NCI-H1694 treated with DMSO at 0.1 percent for 48 hours (cell line): Measurements from ENCODE around the gene DSCAM.

Experiments used
- DNase-seq: peaks from one replicate; lab custom pipeline; 2025; lab: John Stamatoyannopoulos, UW

DSCAM gene

DNA sequence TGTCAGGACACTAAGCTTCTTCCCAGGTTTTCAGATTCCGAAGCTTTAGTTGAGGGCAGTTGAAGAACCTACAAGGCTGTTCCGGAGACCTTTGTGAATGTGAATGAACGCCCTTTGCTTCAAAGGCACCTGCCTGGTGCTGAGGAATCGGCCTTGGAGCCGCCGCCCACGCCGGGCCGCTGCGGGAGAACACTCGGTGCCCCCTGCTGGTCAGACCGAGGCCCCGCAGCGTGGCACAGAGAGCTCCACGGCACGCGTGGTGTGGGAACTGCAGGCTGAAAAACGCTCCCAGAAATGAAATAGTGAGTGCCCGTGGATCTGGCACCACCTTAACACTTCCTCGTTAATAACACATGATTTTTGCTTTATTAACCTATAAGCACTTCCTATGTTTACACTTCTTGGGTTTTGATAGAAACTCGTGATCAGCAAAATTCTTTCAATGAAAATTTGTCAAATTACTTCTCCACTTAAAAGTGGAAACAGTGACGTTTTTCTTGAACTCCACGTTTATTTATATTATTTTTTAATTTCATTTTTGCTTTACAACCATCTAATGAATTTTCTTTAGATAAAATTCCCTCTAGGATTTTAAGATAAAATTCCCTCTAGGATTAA lies 460.6 kb downstream of the DSCAM start:
- no peak for DNase-seq

DNA sequence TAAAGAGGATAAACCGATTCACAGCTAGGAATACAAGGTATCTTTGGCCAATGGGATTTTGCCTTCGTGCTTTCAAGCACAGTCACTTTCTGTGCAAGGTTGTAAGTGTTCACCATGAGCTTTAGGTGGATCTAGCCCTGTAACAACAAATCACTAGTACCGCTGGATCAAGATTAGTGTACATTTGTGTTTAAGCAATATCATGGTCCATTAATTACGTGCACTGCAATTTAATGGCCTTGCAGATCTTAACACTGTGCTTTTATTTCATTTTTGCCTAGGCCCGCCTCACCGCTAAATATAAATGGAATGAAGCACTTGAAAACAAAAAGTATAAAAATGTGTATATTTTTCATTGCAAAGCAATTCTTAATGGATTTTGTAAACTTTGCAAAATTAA lies 461.1 kb downstream of the DSCAM start:
- DNase-seq = no peak

DNA sequence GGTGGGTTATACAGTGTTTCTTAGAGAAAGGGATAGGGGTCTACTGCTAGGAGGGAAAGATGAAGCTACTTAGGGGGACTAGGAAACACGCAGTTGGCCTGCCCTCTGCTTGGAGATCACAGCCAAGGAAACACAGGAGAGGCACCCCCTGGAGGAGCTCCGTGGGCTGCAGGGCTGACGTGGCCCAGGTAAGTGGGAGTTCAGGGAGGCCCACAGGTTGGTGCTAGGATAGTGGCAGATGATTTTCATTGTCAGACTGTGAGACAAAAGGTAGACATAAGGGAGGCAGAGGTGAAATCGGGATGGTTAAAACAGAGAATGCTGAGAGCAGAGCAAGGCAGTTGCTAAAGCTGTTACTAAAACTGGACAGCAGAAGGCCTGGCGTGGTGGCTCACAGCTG lies 463.0 kb downstream of the DSCAM start:
- no peak for DNase-seq

DNA sequence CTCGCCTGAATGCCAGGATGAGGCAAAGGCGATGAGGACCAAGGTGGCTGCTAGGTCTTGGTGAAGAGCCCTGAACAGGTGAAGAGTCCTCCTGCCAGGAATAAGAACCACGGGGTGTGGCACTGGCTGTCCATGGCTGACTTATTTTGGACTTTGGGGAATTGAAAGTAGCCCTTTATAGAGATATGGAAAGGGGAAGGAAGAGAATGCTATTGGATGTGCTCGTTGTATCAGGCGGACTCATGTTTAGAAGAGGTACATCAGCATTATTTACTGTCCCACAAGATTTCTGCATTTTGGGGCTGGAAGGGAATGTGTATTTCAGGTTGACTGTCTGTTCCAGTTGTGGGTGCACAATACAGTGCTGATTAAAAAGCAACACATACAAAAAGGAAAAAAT lies 465.8 kb downstream of the DSCAM start:
- DNase-seq = no peak

DNA sequence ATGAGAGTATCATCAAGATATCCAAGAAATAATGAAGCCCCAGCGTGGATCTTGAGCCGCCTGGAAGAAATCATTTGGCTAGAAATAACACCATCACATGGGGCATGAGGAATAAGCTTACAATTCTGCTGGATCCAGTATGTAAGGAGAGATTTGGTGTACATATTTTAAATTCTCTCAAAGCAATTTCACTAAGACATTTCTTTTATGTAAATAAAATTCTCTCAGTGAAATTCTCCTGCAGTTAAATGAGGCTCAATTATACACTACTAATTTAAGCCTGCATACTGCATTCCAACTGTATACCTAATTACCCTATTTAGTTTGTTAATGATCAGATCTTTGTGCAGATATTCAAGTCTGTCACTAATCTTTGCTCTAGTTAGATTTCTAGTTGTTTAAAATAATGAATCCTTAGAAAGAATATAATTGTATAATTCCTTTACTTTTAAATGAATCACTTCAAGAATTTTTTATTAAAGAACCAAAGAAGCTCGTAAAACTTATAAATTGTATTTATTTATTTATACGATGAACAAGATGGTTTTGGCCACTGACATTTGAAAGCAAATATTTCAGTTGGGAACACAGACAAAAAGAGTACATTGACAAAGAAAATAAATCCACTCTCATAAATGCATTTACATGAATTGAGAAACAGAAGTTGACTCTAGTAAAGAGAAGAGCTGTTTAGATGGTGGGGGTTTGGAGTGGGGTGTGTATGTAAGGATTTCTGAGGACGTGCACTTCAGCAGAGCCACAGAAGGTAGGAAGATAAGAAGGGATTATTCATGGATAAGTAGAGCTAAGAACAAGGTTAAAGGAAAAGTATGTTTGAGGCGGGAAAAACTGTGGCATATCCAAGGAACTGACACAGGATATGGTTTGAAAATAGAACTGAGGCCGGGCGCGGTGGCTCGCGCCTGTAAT lies 466.8 kb downstream of the DSCAM start:
- DNase-seq = no peak

DNA sequence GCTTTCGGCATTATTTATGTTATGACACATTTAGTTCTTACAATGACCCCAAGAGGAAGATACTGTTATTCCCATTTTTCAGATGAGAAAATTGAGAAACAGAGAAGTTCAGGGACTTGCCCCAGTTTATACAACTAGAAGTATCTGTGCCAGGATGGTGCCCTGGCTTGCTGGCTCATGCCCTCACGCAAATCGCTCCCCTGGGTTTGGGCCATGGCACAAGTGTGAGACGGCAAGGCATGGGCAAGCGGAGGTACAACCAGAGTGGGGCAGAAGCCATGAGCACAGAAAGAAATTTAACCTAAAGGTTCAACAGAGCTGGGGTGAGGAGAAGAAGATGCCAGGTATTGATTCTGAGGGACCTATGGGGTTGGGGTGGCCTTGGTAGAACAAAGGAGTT lies 469.8 kb downstream of the DSCAM start:
- no peak for DNase-seq

DNA sequence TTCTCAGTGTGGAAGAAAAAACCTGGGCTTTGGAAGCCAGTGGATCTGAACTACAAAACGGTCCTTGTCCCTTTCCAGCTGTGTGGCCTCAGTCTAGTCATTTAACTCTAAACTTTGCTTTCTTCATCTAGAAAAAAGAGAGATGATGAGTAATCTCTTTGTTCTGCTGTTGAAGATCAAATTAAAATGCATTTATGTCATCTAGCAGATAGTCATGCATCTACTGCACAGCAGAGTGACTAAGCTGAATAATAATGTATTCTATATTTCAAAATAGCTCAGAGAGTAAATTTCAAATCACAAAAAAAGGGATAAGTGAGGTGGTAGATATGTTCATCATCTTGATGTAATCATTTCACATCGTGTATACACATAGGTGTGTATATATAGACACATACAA lies 473.2 kb downstream of the DSCAM start:
- DNase-seq = no peak

DNA sequence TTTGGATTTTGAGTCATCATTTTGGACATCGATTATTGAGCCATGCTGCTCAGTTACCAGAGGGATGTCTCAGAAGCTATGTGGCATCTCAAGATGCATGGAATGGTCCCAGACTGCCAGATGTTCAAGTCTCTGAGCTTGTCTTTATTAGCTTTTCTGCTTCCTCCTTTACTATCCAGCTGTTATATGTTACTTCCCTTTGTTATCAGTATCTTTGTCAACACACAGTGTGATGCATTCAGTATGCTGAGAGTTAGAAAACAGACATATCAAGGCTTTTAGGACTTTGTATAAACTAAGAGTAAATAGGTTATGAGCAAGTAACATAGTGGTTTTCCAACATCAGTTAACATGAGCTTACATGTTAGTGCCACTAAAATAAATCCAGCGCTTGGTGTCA lies 474.5 kb downstream of the DSCAM start:
- no peak for DNase-seq

DNA sequence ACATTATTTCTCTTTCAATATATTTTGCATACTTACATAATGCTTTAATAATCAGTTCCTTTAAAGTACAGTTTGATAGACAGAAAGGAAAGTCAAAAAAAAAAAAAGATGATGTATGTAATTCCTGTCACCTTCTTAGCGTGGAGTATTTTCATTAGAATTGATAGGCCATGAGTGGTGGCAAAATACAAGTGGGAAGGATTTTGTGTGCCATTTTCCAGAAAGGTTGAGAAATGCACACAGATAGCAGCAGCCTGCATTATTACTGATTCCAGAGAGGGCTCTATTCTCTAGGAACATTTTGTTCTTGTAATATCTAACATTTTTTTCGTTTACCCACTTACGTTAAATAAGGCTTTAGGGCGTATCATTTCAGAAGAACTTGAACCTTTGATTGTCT lies 475.6 kb downstream of the DSCAM start:
- no peak for DNase-seq

DNA sequence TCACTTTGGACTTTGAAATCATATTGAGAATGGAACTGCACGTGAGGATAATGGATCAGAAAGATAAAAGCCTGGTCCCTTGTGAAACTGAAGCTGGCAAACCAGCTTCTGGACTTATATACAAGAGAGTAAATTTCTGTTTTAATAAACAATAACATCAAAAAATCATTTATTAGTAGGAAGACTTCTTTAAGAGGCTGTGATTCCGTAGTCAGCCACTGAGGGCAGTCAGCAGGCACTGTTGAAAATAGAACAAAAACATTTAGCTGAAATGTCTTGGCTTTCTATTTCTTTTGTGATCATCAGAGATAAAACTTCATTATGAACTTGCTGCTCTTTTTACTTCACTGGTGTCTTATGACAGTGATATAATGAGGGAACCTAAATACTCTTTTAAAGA lies 490.3 kb downstream of the DSCAM start:
- DNase-seq = no peak

DNA sequence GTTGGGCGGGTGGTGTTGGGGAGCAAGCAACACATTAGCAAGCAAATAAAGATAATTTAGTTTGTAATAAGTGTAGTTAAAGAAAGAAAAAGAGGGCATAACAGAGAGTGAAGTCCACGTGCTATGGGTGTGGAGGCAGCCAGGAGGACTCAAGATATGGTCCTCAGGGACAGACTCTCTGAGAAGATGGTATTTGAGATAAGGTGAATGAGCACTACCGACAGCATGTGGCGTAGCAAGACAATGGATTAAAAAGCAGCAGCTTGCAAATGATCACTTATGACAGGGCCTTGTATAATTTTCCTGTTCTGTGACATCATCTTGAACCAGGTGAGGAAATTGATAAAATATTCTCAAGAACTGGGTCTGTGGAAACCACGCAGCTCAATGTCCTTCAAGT lies 491.9 kb downstream of the DSCAM start:
- DNase-seq = no peak

DNA sequence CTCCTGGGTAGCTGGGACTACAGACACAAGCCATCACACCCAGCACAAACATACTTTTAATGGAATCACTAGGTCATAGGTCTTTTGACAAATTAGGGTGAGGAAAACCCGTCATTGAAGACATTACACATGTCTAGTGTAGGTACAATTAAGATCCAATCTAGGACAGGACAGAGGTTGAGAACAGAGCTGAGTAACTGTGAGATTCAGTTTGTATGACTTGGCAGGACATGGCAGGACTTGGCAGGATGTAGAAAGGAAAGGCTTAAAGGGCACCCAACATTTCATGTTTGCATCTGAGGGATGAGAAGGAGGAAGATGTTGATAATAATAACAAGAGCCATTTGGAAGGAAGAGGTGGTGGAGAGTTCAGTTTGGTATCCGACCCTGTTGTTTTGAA lies 496.0 kb downstream of the DSCAM start:
- no peak for DNase-seq

DNA sequence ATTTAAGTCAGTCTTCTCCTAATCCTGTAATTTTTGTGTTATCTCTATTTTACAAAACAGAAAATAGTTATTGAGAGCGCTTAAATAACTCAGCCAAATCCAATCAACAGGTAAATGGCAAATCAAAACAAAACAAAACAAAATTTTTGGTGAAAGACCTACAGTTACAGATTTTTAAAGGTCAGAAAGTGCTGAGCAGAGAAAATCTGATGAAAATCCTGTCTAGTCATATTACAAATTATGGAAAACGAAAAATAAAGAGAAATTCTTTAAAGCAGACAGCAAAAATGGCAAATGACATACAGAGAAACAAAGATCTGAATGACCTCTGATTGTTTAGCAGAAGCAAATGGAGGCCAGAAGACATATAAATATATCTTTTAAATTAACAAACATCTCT lies 497.4 kb downstream of the DSCAM start:
- no peak for DNase-seq

DNA sequence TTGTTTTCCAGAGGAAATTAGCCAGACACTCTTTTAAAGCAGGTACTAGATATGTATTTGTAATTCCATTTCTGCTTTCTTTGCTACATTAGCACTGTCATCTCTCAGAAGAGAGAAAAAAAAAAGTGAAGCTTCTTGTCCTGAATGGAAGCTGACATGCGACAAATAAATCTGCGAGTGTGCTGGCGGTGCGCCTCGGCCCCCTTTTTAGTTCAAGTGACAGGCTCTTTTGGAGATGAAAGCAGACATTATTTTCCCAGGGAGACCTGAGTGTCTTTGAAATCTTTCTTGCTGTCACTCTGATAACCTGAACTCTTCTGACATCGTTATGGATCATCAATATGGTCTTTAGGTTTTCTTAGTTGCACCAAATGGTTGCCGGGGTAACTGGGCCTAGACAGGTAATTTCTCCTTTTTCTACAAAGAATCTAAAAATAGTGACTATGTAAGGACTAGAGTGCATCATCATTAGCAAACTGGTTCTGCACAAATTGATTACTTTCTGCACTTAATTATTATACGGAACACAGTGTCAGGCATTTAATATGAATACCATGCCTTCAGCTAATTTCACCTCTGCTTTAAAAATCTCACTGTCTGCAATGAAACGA lies 501.1 kb downstream of the DSCAM start:
- no peak for DNase-seq

DNA sequence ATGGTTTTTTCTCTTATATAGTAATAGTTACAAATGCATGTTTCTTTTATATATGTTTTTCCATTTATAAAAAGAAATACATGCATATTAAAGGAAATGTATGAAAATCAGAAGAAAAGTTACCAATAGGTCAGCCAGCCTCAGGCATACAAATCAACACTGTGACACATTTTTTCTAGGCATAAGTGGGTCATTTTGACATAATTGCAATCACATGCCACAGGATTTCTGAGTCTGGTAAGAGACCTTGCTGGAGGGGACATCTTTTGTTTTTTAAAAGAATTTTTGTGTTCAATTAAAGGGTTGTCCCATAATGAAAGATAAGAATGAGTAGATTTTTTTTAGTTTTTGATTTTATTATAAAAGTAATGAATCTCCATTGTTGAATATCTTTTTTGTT lies 506.6 kb downstream of the DSCAM start:
- no peak for DNase-seq

DNA sequence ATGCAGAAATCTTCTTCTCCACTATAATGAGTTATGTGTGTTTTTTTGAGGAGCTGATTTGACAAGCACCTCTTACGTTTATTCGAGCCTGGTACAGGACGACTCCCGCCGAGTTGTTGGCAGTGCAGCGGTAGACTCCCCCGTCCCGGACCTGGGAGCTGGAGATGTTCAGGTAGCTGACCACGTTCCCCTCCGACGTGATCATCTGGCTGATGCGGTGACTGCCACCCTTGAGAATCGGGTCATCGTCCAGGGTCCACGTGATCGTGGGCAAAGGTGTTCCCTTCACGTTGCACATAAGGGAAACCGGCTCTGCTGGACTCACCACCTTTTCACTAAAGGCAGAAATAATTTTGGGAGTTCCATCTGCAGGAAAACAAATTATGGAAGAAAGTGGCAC lies 507.9 kb downstream of the DSCAM start:
- no peak for DNase-seq

DNA sequence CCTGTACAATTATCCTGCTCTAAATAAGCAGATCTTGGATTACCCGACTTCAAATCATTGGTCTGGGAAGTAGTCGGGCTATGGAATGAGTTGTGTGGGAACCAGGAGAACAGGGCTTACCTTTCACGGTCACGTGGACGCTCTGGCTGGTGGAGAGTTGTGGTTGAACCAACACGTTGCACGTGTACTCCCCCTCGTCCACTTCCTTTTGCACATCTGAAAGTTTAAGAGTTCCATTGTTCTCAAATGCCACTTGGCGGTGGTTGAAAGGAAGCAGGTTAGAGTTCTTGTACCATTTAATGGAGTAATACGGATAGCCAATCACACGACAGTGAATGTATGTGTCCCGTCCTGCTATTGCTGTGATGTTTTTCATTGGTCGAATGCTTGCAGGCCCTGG lies 509.0 kb downstream of the DSCAM start:
- DNase-seq = no peak

DNA sequence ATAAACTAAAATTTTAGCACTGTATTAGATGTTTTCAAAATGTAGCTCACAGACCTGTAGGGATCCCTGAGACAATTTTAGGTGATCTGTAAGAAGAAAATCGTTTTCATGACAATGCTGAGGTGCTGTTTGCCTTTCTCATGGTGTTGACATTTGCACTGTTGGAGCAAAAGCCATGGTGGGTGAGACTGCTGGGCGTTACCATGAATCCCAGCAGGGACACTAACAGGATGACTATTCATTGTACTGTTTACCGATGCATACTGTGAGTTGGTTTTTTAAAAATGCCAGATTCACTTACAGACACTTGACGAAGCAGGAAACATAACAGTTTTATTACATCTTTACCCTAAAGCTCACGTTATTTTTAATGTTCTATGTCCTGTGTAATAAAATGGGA lies 511.3 kb downstream of the DSCAM start:
- no peak for DNase-seq

DNA sequence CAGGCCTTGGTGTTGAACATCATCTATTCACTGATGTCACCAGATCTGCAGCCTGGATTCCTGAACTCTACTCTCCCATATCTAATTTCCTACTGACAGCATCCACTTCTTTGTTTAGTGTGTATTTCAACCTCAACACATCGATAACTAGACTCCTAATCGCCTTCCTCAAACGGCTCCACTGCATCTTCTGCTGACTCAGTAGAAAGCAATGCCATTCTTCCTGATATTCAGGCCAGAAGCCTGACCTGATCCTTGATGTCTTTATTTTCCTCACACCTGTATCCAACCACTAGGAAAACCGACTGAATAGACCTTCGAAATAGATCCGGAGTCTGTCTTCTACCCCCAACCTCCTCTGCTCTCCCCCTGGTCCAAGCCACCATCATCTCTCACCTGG lies 512.8 kb downstream of the DSCAM start:
- DNase-seq = no peak

DNA sequence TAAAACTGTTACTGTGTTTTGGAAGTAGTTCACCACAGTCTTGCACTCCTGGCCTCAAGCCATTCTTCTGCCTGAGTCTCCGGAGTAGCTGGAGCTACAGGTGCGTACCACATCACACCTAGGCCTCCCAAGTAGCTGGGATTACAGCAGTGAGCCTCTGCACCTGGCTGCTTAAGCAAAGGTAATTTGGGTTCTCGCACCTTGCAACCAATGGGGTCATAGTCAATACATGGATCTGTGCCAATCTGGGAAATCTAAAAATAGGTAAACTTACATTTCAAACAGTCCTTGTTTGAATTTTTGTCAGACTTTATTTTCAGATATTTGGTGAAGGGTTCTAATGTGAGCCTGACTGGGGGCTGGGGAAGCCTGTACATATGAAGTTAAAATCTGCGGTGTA lies 513.2 kb downstream of the DSCAM start:
- no peak for DNase-seq

DNA sequence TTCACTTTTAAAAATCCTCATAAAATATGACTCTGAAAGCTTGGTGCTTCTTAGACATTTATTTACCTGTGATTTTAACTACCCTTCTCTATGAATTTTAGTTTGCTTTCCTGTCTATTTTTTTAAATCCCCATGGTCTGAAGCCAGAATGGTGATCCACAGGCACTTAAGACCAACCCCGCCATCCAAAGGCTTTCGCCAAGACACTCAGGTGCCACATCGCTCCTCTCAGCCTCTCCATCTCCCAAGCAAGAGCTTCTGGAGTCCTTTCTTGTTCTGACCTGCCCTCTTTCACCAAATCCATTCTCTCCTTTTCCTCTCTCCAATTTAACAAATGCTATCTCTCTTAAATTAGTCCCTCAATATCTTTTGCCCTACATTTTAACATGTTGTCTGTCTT lies 515.2 kb downstream of the DSCAM start:
- DNase-seq = no peak

DNA sequence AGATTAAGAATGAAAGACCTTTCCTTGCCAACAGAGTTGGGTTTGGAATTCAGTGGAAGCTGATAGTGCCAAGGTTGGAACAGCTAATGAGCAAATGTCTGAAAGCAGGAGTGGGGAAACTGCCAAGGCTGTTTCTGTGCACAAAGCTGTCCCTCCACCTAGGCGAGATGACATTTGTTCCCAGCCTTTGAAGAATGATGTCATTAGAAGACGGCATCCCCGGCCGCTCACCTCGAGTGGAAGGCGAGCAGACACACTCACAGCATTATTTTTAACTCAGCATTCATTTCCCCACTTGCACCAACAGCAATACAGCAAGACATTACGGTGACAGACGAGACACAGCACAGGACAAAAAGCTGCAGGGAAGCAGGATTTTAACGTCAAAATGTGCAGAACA lies 515.8 kb downstream of the DSCAM start:
- peak; percentile 16 for DNase-seq

DNA sequence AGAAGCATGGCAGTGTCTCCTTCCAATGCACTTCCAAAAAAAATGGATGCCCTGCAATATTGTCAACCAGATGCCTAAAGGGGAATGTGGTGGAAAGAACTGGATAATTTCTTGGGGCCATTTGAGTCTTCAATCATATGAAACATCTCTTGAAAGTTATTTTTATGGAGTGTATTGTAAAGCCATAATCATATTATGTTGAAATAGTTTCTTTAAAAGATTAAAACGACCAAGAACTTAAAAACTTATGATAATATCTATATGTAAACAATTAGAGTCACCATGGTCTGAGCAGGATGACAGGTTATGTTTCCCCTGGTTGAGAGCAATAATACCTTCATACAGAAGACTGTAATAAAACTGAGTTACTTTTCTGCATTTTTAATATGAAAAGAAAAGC lies 522.6 kb downstream of the DSCAM start:
- no peak for DNase-seq
